ENCODE data around the gene ATP2B2. TPM values are rescaled to one million over a fixed set of nuclear protein-coding genes. Genes with fewer than 3 reads are reported as not detected.

ATP2B2 gene
- total RNA-seq, 2 donors from 2014 or later: 0.07 to 0.11 TPM

- H3K27ac ChIP-seq: no peak overlapping the region
- H3K9me3 ChIP-seq: no peaks in the 10 kb centered on the region
- H3K4me3 ChIP-seq: no peak overlapping the region
- no peaks in the 10 kb centered on the region for H3K4me1 ChIP-seq
- intact Hi-C loops (cut with DNase I): no loop called here
- H3K9ac ChIP-seq (ENCODE audit: low read depth in 2 of 2, low read length in 2 of 2): no peak overlapping the region
- DNase-seq: no peak
- no peaks in the 10 kb centered on the region for H3K27me3 ChIP-seq
- H3K36me3 ChIP-seq: no peaks in the 10 kb centered on the region
- TF ChIP-seq, protein P1, sequence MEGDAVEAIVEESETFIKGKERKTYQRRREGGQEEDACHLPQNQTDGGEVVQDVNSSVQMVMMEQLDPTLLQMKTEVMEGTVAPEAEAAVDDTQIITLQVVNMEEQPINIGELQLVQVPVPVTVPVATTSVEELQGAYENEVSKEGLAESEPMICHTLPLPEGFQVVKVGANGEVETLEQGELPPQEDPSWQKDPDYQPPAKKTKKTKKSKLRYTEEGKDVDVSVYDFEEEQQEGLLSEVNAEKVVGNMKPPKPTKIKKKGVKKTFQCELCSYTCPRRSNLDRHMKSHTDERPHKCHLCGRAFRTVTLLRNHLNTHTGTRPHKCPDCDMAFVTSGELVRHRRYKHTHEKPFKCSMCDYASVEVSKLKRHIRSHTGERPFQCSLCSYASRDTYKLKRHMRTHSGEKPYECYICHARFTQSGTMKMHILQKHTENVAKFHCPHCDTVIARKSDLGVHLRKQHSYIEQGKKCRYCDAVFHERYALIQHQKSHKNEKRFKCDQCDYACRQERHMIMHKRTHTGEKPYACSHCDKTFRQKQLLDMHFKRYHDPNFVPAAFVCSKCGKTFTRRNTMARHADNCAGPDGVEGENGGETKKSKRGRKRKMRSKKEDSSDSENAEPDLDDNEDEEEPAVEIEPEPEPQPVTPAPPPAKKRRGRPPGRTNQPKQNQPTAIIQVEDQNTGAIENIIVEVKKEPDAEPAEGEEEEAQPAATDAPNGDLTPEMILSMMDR (IDR thresholded peaks at IDR 0.05): no peak
Measured at GRCh38 chr3:10329495-10330015, 175.8 kb downstream of the ATP2B2 start.

DNA sequence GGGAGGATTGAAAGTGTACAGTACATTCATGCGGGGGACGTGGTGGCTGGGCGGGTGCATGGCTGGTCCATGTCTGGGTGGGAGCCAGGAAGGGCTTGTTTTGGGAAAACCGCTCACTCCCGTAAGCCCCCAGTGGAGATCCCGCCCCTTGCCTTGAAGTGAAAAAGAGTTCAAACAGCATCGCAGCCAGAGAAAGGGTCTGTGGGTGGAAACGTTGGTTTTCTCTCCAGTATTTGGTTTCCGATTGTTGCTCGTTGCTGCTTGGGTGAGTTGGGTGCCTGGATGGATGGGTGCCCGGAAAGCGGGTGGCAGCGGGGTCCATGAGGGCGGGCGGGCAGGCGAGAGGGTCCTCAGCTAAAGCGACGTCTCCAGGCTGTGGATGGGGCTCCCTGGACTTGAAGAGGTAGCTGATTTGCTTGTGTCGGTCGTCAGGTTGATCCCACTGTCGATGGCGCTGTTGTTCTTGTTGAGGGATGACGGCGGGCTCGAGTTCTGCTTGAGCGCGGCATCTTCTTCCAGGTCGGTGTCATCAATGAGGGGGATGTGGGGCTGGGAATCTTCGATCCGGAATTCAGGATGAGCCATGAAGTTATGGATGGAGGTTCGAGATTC, 176.8 kb downstream of the ATP2B2 start:
- H3K9ac ChIP-seq (ENCODE audit: low read depth in 2 of 2, low read length in 2 of 2): no peak overlapping the region
- H3K27ac ChIP-seq: no peak overlapping the region
- H3K4me1 ChIP-seq: no peaks in the 10 kb centered on the region
- no peak for DNase-seq
- TF ChIP-seq, protein P1 (IDR thresholded peaks at IDR 0.05): no peak
- no peaks in the 10 kb centered on the region for H3K36me3 ChIP-seq
- intact Hi-C loops (cut with DNase I): no loop called here
- no peaks in the 10 kb centered on the region for H3K9me3 ChIP-seq
- H3K4me3 ChIP-seq: no peak overlapping the region
- no peaks in the 10 kb centered on the region for H3K27me3 ChIP-seq

DNA sequence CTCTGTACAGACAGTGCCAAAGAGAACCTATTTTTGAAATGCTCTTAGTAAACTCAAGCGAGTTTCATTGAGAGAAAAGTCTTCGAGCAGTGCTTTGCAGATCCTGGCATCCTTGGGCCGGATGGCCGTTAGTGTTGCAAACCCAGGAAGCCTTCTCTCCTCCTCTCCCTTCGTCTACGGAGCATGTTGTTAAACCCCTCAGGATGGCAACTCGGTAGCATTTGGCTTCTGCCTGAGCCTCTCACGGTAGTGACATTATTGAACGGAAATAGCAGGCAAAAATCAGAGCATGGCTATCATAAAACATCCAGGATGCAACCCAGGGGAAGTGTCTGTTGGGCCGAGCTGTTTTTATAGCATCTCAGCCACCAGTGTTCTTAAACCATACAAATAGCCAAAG, 177.8 kb downstream of the ATP2B2 start:
- TF ChIP-seq, protein P1 (IDR thresholded peaks at IDR 0.05): no peak
- no peaks in the 10 kb centered on the region for H3K36me3 ChIP-seq
- no peak for DNase-seq
- no peaks in the 10 kb centered on the region for H3K4me1 ChIP-seq
- no peak overlapping the region for H3K9ac ChIP-seq (ENCODE audit: low read depth in 2 of 2, low read length in 2 of 2)
- no peaks in the 10 kb centered on the region for H3K9me3 ChIP-seq
- no peak overlapping the region for H3K27ac ChIP-seq
- no peaks in the 10 kb centered on the region for H3K27me3 ChIP-seq
- H3K4me3 ChIP-seq: no peak overlapping the region
- intact Hi-C loops (cut with DNase I): no loop called here

DNA sequence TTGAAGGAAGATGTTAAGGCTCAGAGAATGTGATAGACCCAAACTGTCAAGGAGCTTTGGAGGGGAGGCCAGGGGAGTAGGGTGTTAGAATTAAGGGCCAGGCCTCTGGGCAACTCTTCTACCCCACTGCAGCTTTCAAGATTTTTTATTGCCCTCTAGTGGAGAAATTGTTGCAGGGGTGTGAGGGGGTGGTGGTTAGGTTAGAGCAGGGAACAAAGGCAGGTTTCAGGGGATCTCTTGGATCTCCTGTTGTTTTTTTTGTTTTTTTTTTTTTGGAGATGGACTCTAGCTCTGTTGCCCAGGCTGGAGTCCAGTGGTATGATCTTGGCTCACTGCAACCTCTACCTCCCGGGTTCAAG, 183.1 kb downstream of the ATP2B2 start:
- peaks cover 6% of the 10 kb centered on the region for H3K4me1 ChIP-seq
- no peak for DNase-seq

GRCh38 chr3:10321630-10322351, 183.6 kb downstream of the ATP2B2 start:
- no peak for DNase-seq
- TF ChIP-seq, protein P1 (IDR thresholded peaks at IDR 0.05): no peak
- Histone ChIP-seq H3K27ac (no peak overlapping the region), H3K27me3 (no peaks in the 10 kb centered on the region), H3K36me3 (peaks cover 12% of the 10 kb centered on the region), H3K9ac (ENCODE audit: low read depth in 2 of 2, low read length in 2 of 2) (no peak overlapping the region), H3K4me1 (peaks cover 6% of the 10 kb centered on the region), H3K9me3 (no peaks in the 10 kb centered on the region), H3K4me3 (no peak overlapping the region)
- intact Hi-C loops (cut with DNase I): no loop called here

More for the DNA sequence above, 183.1 kb downstream of the ATP2B2 start:
- Histone ChIP-seq H3K9ac (ENCODE audit: low read depth in 2 of 2, low read length in 2 of 2) (no peak overlapping the region), H3K36me3 (peaks cover 11% of the 10 kb centered on the region), H3K9me3 (no peaks in the 10 kb centered on the region), H3K4me3 (no peak overlapping the region), H3K27me3 (no peaks in the 10 kb centered on the region), H3K27ac (no peak overlapping the region)
- TF ChIP-seq, protein P1 (IDR thresholded peaks at IDR 0.05): no peak
- intact Hi-C loops (cut with DNase I): no loop called here
